ENCODE data around the gene AXIN1. TPM values are rescaled to one million over a fixed set of nuclear protein-coding genes. Genes with fewer than 3 reads are reported as not detected.

The AXIN1 gene, protein sequence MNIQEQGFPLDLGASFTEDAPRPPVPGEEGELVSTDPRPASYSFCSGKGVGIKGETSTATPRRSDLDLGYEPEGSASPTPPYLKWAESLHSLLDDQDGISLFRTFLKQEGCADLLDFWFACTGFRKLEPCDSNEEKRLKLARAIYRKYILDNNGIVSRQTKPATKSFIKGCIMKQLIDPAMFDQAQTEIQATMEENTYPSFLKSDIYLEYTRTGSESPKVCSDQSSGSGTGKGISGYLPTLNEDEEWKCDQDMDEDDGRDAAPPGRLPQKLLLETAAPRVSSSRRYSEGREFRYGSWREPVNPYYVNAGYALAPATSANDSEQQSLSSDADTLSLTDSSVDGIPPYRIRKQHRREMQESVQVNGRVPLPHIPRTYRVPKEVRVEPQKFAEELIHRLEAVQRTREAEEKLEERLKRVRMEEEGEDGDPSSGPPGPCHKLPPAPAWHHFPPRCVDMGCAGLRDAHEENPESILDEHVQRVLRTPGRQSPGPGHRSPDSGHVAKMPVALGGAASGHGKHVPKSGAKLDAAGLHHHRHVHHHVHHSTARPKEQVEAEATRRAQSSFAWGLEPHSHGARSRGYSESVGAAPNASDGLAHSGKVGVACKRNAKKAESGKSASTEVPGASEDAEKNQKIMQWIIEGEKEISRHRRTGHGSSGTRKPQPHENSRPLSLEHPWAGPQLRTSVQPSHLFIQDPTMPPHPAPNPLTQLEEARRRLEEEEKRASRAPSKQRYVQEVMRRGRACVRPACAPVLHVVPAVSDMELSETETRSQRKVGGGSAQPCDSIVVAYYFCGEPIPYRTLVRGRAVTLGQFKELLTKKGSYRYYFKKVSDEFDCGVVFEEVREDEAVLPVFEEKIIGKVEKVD
- total RNA-seq: 22.4 TPM
- long read RNA-seq, transcript AXIN1-201 (11 exons, 3,643 nt): major isoform, 11 of 50 reads
- long read RNA-seq, transcript AXIN1-202 (10 exons, 3,324 nt): minor isoform, 7 of 50 reads
- long read RNA-seq, partial matches to known transcripts: 16 of 50 reads
- long read RNA-seq, other reads (novel, unspliced or antisense): 16 of 50 reads

DNA sequence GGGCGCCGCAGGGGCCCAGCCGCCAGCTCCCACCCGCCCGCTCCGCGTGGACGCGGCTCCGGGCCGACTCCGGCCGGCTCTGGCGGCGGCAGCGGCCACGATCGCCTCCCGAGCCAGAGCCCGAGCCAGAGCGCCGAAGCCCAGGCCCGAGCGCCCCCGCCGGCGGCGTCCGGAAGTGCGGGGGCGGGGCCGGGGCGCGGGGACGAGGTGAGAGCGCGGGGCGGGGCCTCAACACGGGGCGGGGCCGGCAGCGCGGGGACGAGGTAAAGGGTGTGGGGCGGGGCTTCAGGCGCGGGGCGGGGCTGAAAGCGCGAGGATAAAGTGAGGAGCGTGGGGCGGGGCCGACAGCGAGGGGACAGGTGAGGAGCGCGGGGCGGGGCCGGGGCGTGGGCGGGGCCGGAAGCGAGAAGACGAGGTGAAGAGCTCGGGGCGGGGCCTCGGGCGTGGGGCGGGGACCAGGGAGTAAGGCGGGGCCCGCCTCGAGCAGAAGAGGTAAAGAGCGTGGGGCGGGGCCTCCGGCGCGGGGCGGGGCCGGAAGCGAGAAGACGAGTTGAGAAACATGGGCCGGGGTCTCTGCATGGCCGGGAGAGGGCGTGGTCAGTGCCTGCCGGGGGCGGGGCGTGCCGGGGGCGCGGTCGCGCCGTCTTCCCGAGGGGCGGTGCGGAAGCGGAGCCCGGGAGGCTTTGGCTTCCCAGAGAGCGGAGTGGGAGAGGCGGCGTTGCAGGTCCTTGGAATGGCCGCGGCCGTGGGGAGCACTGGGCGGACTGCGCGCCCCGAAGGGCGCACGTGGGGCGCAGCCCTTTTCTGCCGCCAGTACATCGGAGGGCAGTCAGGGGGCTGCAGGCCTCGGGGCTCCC lies at the start of gene AXIN1:
Gene AXIN1 (minus strand): TSS at position 177 of the 857 bp plus-strand sequence. CDS start 5,698 bp downstream, outside the sequence.
- peak within 1 kb of the TSS; percentile 81 for H3K27ac ChIP-seq
- H3K4me1 ChIP-seq: peaks cover 26% of the 10 kb centered on the region

DNA sequence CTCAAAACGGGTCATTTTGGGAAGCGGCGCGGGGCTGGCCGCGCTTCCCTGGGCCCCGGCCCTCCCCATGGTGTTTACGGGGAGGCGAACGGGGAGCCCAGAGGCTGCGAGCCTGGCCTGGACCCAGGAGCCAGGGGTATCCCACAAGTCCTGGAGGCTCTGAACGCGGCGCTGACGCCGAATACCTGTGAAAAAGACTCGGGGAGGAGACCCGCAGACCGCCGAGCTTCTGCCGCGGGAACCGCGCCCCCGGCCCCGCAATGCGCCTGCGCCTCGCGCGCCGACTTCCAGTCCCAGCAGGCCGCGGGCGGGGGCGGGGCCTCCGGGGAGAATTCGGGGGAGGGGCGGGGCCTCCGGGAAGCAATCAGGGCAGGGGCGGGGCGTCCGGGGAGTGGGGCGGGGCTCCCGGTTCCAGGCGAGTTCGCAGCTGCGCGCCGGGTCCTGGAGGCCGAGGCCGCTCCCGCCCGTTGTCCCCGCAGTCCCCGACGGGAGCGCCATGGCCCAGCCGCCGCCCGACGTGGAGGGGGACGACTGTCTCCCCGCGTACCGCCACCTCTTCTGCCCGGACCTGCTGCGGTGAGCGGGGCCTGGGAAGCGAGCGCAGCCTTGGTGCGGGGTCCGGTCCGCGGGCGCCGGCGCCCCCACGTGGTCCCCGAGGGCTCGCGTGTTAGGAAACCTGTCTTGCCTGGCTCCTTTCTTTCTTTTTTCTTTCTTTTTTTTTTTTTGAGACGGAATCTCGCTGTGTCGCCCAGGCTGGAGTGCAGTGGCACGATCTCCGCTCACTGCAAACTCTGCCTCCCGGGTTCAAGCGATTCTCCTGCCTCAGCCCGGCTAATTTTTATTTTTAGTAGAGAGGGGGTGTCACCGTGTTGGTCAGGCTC lies 49.2 kb upstream of the AXIN1 start, which contains the start of gene DECR2:
Gene DECR2 (plus strand): TSS at position 418 of the 881 bp plus-strand sequence. CDS start 79 bp downstream, at position 497.
- Histone ChIP-seq H3K27me3 (ENCODE audit: low read depth) (no peaks in the 10 kb centered on the region), H3K4me1 (peaks cover 15% of the 10 kb centered on the region), H3K27ac (peak within 1 kb of the TSS; percentile 90), H3K4me3 (peak within 1 kb of the TSS; percentile 97), H3K36me3 (peaks cover 4% of the 10 kb centered on the region), H3K9me3 (no peaks in the 10 kb centered on the region)
- TF ChIP-seq, protein P1, sequence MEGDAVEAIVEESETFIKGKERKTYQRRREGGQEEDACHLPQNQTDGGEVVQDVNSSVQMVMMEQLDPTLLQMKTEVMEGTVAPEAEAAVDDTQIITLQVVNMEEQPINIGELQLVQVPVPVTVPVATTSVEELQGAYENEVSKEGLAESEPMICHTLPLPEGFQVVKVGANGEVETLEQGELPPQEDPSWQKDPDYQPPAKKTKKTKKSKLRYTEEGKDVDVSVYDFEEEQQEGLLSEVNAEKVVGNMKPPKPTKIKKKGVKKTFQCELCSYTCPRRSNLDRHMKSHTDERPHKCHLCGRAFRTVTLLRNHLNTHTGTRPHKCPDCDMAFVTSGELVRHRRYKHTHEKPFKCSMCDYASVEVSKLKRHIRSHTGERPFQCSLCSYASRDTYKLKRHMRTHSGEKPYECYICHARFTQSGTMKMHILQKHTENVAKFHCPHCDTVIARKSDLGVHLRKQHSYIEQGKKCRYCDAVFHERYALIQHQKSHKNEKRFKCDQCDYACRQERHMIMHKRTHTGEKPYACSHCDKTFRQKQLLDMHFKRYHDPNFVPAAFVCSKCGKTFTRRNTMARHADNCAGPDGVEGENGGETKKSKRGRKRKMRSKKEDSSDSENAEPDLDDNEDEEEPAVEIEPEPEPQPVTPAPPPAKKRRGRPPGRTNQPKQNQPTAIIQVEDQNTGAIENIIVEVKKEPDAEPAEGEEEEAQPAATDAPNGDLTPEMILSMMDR (IDR thresholded peaks at IDR 0.05): peak; percentile 60
- DNase-seq: peak; percentile 97
- ATAC-seq: peak; percentile 96
- intact Hi-C loops (cut with DNase I): no loop called here

More for the DNA sequence above, at the start of gene AXIN1:
- ATAC-seq (peak; percentile 96 to 97), DNase-seq (peak; percentile 100)
- intact Hi-C loops (cut with DNase I): no loop called here
- no peaks in the 10 kb centered on the region for H3K9me3 ChIP-seq
- H3K4me3 ChIP-seq: peak within 1 kb of the TSS; percentile 78
- no peaks in the 10 kb centered on the region for H3K27me3 ChIP-seq (ENCODE audit: low read depth)
- TF ChIP-seq, protein P1 (IDR thresholded peaks at IDR 0.05): peak; percentile 24
- no peaks in the 10 kb centered on the region for H3K36me3 ChIP-seq

DNA sequence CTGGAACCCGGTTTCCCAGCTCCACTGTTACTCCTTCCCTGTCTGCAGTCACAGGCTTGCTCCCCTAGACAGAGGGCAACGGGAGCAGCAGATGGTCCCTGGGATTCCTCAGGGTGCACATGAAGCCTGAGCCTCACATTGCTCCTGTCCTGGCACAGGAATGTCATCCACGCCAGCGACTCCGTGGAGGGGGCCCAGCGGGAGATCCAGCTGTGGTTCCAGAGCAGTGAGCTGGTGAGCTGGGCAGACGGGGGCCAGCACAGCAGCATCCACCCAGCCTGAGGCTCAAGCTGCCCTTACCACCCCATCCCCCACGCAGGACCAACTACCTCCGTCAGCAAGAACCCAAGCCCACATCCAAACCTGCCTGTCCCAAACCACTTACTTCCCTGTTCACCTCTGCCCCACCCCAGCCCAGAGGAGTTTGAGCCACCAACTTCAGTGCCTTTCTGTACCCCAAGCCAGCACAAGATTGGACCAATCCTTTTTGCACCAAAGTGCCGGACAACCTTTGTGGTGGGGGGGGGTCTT lies 47.6 kb upstream of the AXIN1 start:
- Histone ChIP-seq H3K27ac (peak overlapping the region; percentile 90), H3K36me3 (peaks cover 4% of the 10 kb centered on the region), H3K9me3 (no peaks in the 10 kb centered on the region), H3K4me3 (peak overlapping the region; percentile 97), H3K4me1 (peaks cover 22% of the 10 kb centered on the region), H3K27me3 (ENCODE audit: low read depth) (no peaks in the 10 kb centered on the region)
- no peak for ATAC-seq
- intact Hi-C loops (cut with DNase I): no loop called here
- TF ChIP-seq, protein P1 (IDR thresholded peaks at IDR 0.05): no peak
- DNase-seq: no peak

DNA sequence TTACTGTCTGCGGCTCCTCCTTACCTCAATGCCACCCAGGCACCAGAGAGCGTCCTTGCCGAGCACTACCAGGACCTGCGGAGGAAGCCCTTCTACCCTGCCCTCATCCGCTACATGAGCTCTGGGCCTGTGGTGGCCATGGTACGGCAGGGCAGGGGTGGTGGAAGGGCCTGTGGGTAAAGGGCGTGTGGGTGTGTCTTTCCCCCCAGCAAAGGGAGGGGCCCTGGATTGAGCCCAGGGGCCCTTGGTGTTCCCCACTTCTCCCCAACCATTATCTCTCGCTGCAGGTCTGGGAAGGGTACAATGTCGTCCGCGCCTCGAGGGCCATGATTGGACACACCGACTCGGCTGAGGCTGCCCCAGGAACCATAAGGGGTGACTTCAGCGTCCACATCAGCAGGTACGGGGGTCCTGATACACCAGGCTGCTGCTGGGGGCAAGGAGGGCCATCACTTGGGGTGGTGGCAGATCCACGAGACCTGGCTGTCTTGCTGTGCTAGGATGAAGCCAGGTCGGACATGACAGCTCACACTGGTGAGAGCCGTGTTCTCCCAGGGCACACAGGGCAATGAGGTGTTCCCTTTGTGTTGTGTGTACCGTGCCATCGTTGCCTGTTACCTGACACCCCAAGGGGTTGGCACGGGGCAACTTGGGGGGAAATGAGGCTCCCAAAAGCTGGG lies 47.0 kb upstream of the AXIN1 start:
- Histone ChIP-seq H3K27ac (no peak overlapping the region), H3K36me3 (peaks cover 4% of the 10 kb centered on the region), H3K4me1 (peaks cover 22% of the 10 kb centered on the region), H3K9me3 (no peaks in the 10 kb centered on the region), H3K4me3 (no peak overlapping the region), H3K27me3 (ENCODE audit: low read depth) (no peaks in the 10 kb centered on the region)
- ATAC-seq (no peak), DNase-seq (no peak)
- TF ChIP-seq, protein P1 (IDR thresholded peaks at IDR 0.05): no peak
- intact Hi-C loops (cut with DNase I): no loop called here

All from lower lobe of right lung (tissue), 2 donors.